GM12865 (cell line): ENCODE data around the gene LCN12.

Experiments
- DNase-seq: peaks from one replicate; pipeline ENCODE4 v3.0.0; 2010; ENCODE audit warnings: low read depth
- H3K4me3 ChIP-seq: 2 replicates; pipeline ENCODE4 v1.5.1; 2011; ENCODE audit warnings: mild to moderate bottlenecking, low read depth, low read length, control low read depth
- TF ChIP-seq, protein P1 (sequence below): IDR thresholded peaks from 2 replicates; pipeline ENCODE4 v1.5.1; 2011; ENCODE audit warnings: low read length, control low read depth, low read depth, inconsistent platforms; ENCODE audit not compliant: insufficient read depth; ENCODE audit errors: missing control alignments

LCN12 gene

GRCh38 chr9:136949817-136950655 is 2.0 kb upstream of the LCN12 start:
- H3K4me3 ChIP-seq: peak overlapping the region; percentile 81
- peak; percentile 97 for DNase-seq
- TF ChIP-seq, protein P1, sequence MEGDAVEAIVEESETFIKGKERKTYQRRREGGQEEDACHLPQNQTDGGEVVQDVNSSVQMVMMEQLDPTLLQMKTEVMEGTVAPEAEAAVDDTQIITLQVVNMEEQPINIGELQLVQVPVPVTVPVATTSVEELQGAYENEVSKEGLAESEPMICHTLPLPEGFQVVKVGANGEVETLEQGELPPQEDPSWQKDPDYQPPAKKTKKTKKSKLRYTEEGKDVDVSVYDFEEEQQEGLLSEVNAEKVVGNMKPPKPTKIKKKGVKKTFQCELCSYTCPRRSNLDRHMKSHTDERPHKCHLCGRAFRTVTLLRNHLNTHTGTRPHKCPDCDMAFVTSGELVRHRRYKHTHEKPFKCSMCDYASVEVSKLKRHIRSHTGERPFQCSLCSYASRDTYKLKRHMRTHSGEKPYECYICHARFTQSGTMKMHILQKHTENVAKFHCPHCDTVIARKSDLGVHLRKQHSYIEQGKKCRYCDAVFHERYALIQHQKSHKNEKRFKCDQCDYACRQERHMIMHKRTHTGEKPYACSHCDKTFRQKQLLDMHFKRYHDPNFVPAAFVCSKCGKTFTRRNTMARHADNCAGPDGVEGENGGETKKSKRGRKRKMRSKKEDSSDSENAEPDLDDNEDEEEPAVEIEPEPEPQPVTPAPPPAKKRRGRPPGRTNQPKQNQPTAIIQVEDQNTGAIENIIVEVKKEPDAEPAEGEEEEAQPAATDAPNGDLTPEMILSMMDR: peak; percentile 6

DNA sequence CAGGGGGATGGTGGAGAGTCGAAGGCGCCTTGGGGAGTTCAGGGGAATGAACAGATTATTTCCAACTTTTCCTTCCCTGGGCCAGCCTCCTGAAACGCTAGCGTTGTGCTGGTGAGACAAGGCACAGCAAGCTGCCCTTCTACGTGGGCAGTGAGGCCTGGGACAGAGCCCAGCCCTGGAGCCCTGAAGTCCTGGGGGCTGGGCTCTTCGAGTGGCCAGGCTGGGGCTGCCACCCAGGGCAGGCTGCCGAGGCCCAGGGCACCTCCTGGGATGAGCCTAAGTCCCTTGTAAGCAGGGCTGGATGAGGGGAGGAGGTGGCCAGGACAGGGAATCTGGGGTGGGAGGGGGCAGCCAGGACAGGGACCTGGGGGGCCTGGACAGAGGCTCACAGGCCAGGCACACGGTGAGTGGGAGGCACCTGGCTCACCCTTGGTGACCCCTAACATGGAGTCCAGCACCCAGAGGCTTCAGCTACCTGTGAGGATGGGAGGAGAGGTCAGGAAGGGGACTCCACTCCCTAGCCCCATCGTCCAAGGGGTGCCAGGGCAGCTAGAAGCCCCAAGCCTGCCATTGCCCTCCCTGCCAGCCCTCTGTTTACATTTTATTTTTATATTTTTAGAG is 1.3 kb upstream of the LCN12 start:
- DNase-seq: no peak
- peak overlapping the region; percentile 81; the same call in 1 of the 2 replicates for H3K4me3 ChIP-seq
- TF ChIP-seq, protein P1: no peak

DNA sequence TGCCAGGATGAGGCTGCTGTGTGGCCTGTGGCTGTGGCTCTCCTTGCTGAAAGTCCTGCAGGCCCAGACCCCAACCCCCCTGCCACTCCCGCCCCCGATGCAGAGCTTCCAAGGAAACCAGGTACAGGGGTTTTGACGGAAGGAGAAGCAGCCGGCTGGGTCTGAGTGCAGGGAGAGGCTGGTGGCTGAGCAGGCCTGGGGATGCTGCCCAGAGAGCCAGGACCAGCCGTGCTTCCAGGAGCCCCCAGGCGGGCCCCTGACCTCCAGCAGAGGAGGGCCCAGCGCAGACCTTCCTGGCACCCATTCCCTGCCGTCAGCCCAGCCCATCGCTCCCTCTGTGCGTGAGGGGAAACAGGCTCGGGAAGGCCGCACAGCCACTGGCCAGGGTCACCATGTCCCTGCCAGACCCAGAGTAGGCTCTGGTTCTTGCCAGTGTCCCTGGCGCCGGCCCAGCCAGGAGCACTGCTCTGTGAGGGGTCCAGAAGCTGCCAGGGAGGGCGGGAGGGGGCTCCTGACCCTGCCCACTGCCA is 313 bp downstream of the LCN12 start:
- no peak overlapping the region for H3K4me3 ChIP-seq
- TF ChIP-seq, protein P1: no peak
- DNase-seq: no peak

GRCh38 chr9:136952876-136953770 is 1.1 kb downstream of the LCN12 start:
- H3K4me3 ChIP-seq: no peak overlapping the region
- no peak for DNase-seq
- TF ChIP-seq, protein P1: no peak

GRCh38 chr9:136953771-136954269 is 1.7 kb downstream of the LCN12 start:
- H3K4me3 ChIP-seq: no peak overlapping the region
- TF ChIP-seq, protein P1: no peak
- DNase-seq: no peak
